NCI-H1048 (cell line): ENCODE measurements around the gene ICA1.
"Not testable (repeated sequence)": the region's sequence is repeated elsewhere in the genome, so short reads cannot be mapped to it uniquely, and the experiment has no call there.

ENCODE experiments used
- DNase-seq: peaks from one replicate; lab custom pipeline; 2025; lab: John Stamatoyannopoulos, UW

The ICA1 gene

GRCh38 chr7:8131694-8132605 is 130.0 kb downstream of the ICA1 start:
- no peak for DNase-seq

- DNase-seq, result no peak
Measured at GRCh38 chr7:8130663-8131062, 131.3 kb downstream of the ICA1 start.

DNA sequence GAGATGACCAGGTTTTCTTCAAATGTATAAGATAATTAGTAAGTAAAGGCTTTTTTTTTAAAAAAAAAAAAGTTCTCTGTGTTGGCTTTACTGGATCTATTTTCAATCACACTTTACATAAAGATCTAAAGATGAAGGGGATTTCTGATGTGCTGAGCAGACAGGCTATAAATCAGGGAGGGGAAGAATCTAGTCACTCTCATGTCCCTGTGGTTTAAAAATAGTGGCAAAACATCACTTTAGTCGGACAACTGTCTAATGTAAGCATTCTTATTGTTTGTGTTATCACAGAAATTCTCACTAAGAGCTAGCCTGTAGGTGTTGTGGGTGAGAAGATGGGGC is 132.7 kb downstream of the ICA1 start:
- no peak for DNase-seq

DNA sequence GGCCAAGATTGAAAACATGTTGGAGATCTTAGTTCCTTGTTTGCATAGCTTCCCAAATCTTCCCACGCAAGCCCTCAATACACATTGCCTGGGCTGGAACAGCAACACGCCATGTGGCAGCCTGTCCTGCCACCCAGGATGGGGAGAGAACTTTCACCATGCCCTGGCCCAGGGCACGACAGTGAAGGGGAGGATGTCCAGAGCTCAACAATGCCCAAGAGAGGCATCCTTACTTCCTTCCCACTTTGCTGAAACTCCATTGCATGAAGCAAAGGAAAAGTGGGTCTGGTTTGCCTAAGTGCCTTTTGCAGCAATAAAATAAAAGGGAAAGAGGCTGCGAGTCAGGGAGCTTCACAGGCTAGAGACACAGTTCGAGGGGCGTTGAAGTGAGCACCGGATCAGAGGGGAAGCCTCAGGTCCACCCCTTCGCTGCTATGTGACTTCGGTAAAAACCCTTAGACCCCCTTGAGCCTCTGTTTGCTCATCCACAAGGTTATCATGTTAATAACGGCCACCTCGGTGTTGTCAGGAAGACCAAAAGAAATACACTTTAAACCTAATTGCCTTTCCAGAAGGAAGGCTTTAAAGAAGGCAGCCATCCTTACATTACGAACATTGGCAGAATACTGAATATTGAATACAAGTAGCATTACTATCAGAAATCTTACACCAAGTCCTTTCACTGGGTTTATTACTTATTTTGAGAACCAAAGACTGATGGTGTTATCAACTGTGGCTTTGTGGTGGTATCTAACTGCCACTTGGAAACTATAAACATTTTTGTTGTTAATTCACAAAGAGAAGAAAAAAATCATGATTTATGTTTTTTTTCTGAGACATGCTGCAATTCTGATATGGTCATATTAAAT is 133.3 kb downstream of the ICA1 start:
- no peak for DNase-seq

GRCh38 chr7:8126601-8127167 is 135.3 kb downstream of the ICA1 start:
- no peak for DNase-seq

DNA sequence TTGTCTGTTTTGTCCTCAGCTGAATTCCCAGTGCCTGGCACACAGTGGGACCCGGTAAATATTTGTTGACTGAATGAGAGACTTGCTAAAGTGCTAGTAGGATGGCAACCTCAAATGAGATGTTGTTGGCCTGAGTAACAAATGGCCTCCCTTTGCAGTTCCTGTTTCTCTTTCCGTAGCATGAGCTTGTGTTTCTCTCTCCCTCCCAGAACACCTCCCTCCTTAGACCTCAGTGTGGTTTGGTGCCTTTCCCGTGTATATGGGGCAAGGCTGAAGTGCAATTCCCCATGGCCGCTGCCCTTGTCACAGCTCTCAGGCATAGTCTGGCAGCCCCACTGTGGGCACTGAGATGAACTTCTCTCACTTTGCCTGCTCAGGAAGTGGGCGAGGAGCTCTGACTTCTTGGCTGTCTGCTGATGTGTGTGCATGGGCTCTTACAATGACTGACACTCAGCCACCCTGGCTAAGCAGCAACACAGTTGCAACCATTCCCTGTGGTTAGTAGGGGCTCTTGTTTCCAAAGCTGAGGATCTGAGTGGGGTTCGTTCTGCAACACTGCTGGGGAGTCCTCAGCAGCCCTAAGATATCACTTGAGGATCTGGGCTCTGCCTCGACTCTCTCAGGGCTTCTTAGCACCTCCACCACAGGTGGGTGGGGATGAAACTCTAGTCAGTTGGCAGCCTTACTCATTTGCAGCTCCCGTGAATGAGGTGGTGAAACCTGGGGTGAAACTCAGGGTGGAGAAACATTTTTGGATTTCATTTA is 136.1 kb downstream of the ICA1 start:
- no peak for DNase-seq

GRCh38 chr7:8121243-8121642 is 140.7 kb downstream of the ICA1 start:
- DNase-seq, result no peak

- no peak for DNase-seq
Measured at GRCh38 chr7:8120390-8121058, 141.4 kb downstream of the ICA1 start.

DNA sequence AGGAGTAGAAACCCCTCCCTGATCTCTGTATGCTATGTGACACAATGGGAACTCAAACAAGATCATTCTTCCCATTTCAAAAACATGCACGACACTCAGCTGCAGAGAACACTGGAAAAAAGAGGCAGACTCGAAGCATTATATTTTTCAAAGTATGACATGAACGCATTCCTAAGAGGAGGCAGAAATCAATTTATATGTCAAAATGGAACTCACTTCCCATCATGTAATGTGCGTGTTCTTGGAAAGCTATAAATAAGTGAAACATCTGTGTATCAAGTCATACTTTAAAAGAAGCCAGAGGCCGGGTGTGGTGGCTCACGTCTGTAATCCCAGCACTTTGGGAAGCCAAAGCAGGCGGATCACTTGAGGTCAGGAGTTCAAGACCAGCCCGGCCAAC is 142.7 kb downstream of the ICA1 start:
- no peak for DNase-seq

DNA sequence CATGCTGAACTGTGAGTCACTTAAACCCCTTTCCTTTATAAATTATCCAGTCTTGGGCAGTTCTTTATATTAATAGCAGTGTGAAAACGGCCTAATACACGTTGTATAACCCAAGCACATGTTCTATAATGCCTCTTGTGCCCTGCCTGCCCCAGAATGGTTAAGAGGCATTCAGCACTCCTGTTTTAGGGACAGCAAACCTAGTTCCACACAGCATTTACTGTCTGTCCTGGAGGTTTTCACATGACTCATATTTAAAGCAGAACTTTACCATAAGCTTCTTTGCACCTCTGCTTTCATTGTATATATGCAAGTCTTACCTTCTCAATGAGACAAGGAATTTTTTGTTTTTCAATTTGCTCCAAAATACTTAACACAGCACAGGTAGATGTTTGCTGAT is 144.8 kb downstream of the ICA1 start:
- DNase-seq, result no peak

DNA sequence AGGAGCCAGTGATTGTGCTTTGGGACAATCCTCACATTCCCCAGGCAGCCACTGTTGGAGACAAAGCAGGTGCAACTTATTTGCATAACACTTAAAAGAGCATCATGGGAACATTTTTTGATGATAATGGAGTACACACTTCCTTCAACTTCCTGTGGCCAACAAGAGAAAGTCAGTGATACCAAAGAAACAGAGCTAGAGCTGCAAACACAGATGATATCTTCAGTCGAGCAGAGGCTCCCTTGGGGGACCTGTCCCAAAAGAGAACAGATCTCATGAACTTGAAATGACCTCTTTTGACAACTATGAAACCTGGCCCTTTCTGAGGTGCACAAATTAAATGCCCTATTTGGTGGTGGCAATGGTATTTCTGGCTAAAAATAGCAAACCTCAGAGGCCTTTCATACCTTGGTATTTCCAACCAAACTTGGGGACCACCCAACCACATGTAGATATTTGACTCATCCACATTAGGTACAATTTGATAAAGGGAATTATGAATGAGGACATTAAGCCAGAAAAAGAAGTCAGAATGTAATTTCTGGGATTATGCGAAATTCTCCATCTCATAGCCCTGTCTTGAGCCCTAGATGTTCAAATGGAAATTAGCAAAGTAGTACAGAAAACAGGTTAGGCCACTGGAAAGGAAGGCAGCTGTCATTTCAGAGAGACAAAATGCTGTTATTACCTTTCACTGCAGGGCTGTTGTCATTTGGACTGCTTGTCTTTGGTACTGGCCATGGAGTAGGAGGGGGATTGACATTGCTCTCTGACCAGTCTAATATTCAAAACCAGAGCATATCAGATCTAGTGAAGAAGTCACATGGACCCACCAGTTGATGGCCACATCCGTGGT is 146.2 kb downstream of the ICA1 start:
- DNase-seq, result no peak

GRCh38 chr7:8114175-8114574 is 147.8 kb downstream of the ICA1 start:
- DNase-seq, result no peak

DNA sequence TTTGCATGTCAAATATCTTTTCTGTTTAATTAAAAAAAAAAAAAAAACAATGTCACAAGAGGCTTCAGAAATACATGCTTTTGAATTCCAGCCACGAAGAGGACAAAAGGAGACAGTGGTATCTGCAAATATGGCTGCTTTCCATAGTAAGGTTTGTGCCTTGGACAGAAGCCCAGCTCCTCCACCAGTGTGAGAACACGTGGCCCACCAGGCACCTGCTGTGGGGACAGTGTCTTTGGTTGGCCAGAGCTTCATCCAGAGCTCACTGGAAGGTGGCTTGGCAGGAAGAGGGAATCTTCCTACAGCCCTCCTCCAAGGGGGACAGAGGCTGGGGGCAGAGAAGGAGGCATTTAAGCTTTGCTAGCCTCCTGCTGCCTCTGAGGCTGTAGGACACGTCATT is 148.8 kb downstream of the ICA1 start:
- no peak for DNase-seq

GRCh38 chr7:8112685-8113084 is 149.3 kb downstream of the ICA1 start:
- no peak for DNase-seq

DNA sequence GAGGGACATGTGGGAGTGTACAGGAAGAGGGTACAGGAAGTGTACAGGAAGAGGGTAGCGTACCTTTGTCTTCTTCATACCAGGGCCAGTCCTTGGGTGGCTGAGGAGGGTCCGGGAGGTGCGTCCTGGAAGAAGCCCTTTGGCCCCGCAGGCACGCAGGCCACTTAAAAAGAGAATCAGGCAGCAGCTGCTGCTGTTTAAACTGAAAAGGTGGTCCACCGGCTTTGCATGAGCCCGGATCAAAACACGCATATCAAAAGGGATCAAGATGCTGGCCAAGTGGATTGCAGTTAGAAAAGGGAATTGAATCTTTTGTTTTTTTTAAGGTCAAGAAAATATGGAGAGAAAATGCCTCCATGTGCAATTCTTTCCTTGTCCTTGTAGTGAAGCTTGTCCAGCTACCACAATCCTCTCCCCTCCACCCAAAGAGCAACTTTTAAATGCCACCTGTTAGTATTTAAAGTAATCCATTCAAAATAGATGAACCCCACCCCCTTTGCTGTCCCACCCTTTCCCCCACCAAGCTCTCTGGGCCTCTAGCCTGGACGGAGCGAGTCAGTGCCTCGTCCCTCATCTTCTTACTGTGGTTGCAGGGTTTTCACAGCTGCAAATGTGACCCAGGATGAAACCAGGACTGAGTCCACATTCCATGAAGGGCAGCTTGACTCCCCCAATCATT is 150.5 kb downstream of the ICA1 start:
- DNase-seq, result no peak

DNA sequence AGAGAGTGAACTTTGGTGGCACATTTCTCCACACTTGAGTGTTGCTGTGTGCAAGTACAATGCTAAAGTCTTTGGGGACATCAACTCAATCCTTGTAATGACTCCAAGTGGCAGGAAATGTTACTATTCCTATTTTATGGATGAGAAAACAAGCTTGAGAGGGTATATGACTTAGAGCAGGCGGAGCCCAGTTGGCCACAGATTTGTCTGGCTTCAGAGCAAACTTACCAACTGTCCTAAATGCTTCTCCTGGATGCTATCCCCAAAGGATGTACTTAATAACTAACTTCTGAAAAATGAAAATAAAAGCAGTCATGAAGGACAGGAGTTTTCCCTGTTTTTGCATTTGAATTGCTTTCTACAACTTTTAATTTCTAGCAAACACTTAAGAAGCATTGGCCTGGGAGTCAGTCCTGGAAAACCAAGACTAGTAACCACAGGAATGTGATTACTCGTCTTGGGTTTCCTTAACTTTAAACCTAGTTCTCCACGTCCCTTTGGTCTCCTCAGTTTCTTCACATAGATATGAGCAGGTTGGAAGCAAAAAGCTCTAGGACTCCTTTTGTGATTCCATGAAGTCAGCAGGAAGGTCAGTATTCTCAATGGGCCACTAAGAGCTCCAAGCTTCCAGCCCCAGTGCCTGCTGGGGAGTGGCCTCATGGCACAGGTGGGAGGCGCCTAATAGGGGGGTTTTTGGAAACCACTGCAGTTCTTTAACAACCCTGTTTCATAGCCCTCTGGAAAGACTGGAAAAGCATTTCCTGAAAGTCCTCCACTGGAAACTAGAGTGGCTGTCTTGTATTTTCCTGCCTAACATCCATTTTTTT is 152.6 kb downstream of the ICA1 start:
- no peak for DNase-seq

- no peak for DNase-seq
Measured at GRCh38 chr7:8105449-8106095, 156.4 kb downstream of the ICA1 start.

GRCh38 chr7:8103282-8103681 is 158.7 kb downstream of the ICA1 start:
- DNase-seq, result no peak

DNA sequence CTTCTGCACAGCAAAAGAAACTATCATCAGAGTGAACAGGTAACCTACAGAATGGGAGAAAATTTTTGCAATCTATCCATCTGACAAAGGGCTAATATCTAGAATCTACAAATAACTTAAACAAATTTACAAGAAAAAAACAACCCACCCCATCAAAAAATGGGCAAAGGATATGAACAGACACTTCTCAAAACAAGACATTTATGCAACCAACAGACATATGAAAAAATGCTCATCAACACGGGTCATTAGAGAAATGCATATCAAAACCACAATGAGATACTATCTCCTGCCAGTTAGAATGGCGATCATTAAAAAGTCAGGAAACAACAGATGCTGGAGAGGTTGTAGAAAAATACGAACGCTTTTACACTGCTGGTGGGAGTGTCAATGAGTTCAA is 160.7 kb downstream of the ICA1 start:
- DNase-seq, result not testable (repeated sequence)
